A549 (cell line): ENCODE data around the gene COPS7A. TPM values are rescaled to one million over a fixed set of nuclear protein-coding genes. Genes with fewer than 3 reads are reported as not detected.
A peak's percentile ranks its signal among the peaks of the same experiment; 100 is the strongest.

Source experiments
- ATAC-seq, 2 experiments: fragments of 200-7000 bp in 1 of 2; fragments of >200 bp in 1 of 2; cut with Nextera tagmentation in 1 of 2; cut with Tn5 transposase in 1 of 2; 3 replicates each; pipeline versions ENCODE4 v1.8.0 to v1.9.1; 2018 to 2020; ENCODE audit warnings: mild to moderate bottlenecking in 1 of 2, moderate library complexity in 1 of 2
- CTCF ChIA-PET: fragments of 300-600 bp; sonication (Branson Sonifier 250); formaldehyde crosslinking; extraction: SDS; loops from one replicate; lab custom pipeline; 2021; ENCODE audit warnings: antibody characterized with exemption, inconsistent platforms; lab: Yijun Ruan, JAX
- POLR2A ChIA-PET: fragments of 350-600 bp; formaldehyde crosslinking; extraction: SDS; loops from one replicate; lab custom pipeline; 2021; ENCODE audit warnings: antibody characterized with exemption, inconsistent platforms; lab: Yijun Ruan, JAX
- DNase-seq, 2 experiments: peaks; one replicate each; pipeline versions ENCODE4 v3.0.0 to v3.0.0-alpha.2; 2011 to 2016; ENCODE audit warnings: low read depth in 1 of 2, low spot score in 1 of 2
- FAIRE-seq: peaks from 2 replicates; lab custom pipeline; 2011; peaks lifted over from hg19 to GRCh38; lab: Jason Lieb, UNC
- H3K27ac ChIP-seq, 2 experiments: fragments of >200 bp; sonication (Bioruptor Twin); formaldehyde crosslinking; 3 replicates each; pipeline ENCODE4 v1.5.1; 2016 to 2017
- H3K4me1 ChIP-seq: fragments of >200 bp; sonication (Bioruptor Twin); formaldehyde crosslinking; 3 replicates; pipeline ENCODE4 v1.6.1; 2016
- H3K4me2 ChIP-seq: fragments of >200 bp; sonication (Bioruptor Twin); formaldehyde crosslinking; 3 replicates; pipeline ENCODE4 v1.6.1; 2016
- H3K4me3 ChIP-seq: fragments of >200 bp; sonication (Bioruptor Twin); formaldehyde crosslinking; 3 replicates; pipeline ENCODE4 v1.5.1; 2016
- H3K9me3 ChIP-seq: fragments of >200 bp; sonication (Bioruptor Twin); formaldehyde crosslinking; 3 replicates; pipeline ENCODE4 v1.6.1; 2016
- ATOH8 ChIP-seq: fragments of 250-450 bp; sonication (Bioruptor Pico); IDR thresholded peaks from 2 replicates; pipeline ENCODE4 v1.5.0; 2020; ENCODE audit warnings: low read depth, mild to moderate bottlenecking, moderate library complexity
- CBX2 ChIP-seq: fragments of 200-600 bp; sonication (generic); IDR thresholded peaks from 2 replicates; pipeline ENCODE4 v1.6.1; 2016; ENCODE audit warnings: low read depth, mild to moderate bottlenecking, borderline replicate concordance
- CBX8 ChIP-seq: fragments of 200-600 bp; sonication (generic); IDR thresholded peaks from 2 replicates; pipeline ENCODE4 v1.6.1; 2016
- CEBPB ChIP-seq, 2 experiments: fragments of >200 bp in 1 of 2; sonication (Bioruptor Twin) in 1 of 2; formaldehyde crosslinking in 1 of 2; IDR thresholded peaks; 2 replicates each; pipeline ENCODE4 v1.6.1; 2012 to 2016
- CTCF ChIP-seq: fragments of >200 bp; sonication (Bioruptor Twin); formaldehyde crosslinking; IDR thresholded peaks from 3 replicates; pipeline ENCODE4 v1.5.1; 2016
- EP300 ChIP-seq, 2 experiments: fragments of >200 bp; sonication (Bioruptor Twin); formaldehyde crosslinking; IDR thresholded peaks; 2 replicates in 1 of 2; 3 replicates in 1 of 2; pipeline ENCODE4 v1.6.1; 2016 to 2017
- HDAC2 ChIP-seq: fragments of 200-600 bp; sonication (generic); IDR thresholded peaks from 2 replicates; pipeline ENCODE4 v1.6.1; 2016
- HOXB13 ChIP-seq: fragments of 250-450 bp; sonication (Bioruptor Pico); IDR thresholded peaks from 2 replicates; pipeline ENCODE4 v1.5.0; 2020; ENCODE audit warnings: low read depth, mild to moderate bottlenecking, moderate library complexity
- JUN ChIP-seq, 2 experiments: fragments of >200 bp; sonication (Bioruptor Twin); formaldehyde crosslinking; IDR thresholded peaks; 2 replicates in 1 of 2; 3 replicates in 1 of 2; pipeline ENCODE4 v1.6.1; 2016 to 2017
- KDM1A ChIP-seq: fragments of 200-600 bp; sonication (generic); IDR thresholded peaks from 2 replicates; pipeline ENCODE4 v1.6.1; 2016; ENCODE audit warnings: low read depth, mild to moderate bottlenecking
- MAFK ChIP-seq: fragments of 450-650 bp; IDR thresholded peaks from 2 replicates; pipeline ENCODE4 v1.6.1; 2014; ENCODE audit not compliant: partially characterized antibody
- MAZ ChIP-seq: fragments of 150-350 bp; IDR thresholded peaks from 2 replicates; pipeline ENCODE4 v1.6.1; 2014; ENCODE audit warnings: antibody characterized with exemption, low read depth, low read length, borderline replicate concordance
- NFE2L2 ChIP-seq: fragments of 150-350 bp; conservative IDR thresholded peaks from 2 replicates; pipeline ENCODE4 v1.6.1; 2014; ENCODE audit warnings: low read length
- NPAS2 ChIP-seq: fragments of 250-450 bp; sonication (Bioruptor Pico); IDR thresholded peaks from 2 replicates; pipeline ENCODE4 v1.8.0; 2022; ENCODE audit warnings: mild to moderate bottlenecking, moderate library complexity, borderline replicate concordance
- POLR2A ChIP-seq: IDR thresholded peaks from 2 replicates; pipeline ENCODE4 v1.6.1; 2012; ENCODE audit warnings: mild to moderate bottlenecking, low read length
- POLR2AphosphoS2 ChIP-seq: conservative IDR thresholded peaks from 2 replicates; pipeline ENCODE4 v1.6.1; 2012; ENCODE audit warnings: low read length, improper control_type of control experiment, inconsistent platforms
- RAD21 ChIP-seq, 2 experiments: fragments of >200 bp in 1 of 2; sonication (Bioruptor Twin) in 1 of 2; formaldehyde crosslinking in 1 of 2; IDR thresholded peaks in 1 of 2; conservative IDR thresholded peaks in 1 of 2; 2 replicates in 1 of 2; 3 replicates in 1 of 2; pipeline ENCODE4 v1.6.1; 2012 to 2018; ENCODE audit warnings: inconsistent platforms in 1 of 2
- REST ChIP-seq: fragments of 200-600 bp; sonication (generic); IDR thresholded peaks from 2 replicates; pipeline ENCODE4 v1.6.1; 2016; ENCODE audit warnings: antibody characterized with exemption, mild to moderate bottlenecking, moderate library complexity
- SMC3 ChIP-seq: fragments of >200 bp; sonication (Bioruptor Twin); formaldehyde crosslinking; IDR thresholded peaks from 3 replicates; pipeline ENCODE4 v1.6.1; 2018; ENCODE audit warnings: inconsistent platforms
- SREBF2 ChIP-seq: fragments of 450-650 bp; IDR thresholded peaks from 2 replicates; pipeline ENCODE4 v1.6.1; 2014; ENCODE audit warnings: mild to moderate bottlenecking, moderate library complexity
- USF2 ChIP-seq: fragments of 450-650 bp; IDR thresholded peaks from 2 replicates; pipeline ENCODE4 v1.6.1; 2014; ENCODE audit warnings: antibody characterized with exemption
- ZFP36 ChIP-seq: fragments of 450-650 bp; IDR thresholded peaks from 2 replicates; pipeline ENCODE4 v1.6.1; 2014; ENCODE audit warnings: borderline replicate concordance; ENCODE audit not compliant: partially characterized antibody
- WGBS: methylation state at CpG from one replicate; pipeline ENCODE4 v1.1.6; 2017; ENCODE audit errors: missing lambda C conversion rate; 5-methylcytosine and 5-hydroxymethylcytosine counted together
- polyA plus RNA-seq, 4 experiments: library from polyadenylated mRNA; depleted of rRNA in 3 of 4; stranded (reverse); fragments of >200 nt; fragmentation: RNase III in 1 of 4; extraction: RNeasy Plus Mini Kit Qiagen cat#74134 plus additional on column Dnase treatment in 1 of 4; gene quantifications; 2 replicates in 3 of 4; 3 replicates in 1 of 4; pipeline ENCODE4 v1.2.3, GENCODE V29; 2011 to 2017

Gene COPS7A
- polyA plus RNA-seq, 2 of the 4 experiments (the other 2 are of a cell fraction): 46.9 to 78.8 TPM

GRCh38 chr12:6676962-6677361 is 46.9 kb upstream of the COPS7A start:
- POLR2A ChIA-PET: no interaction called here
- FAIRE-seq: no peak
- 87% methylated on average over 5 of the region's 5 CpGs for WGBS

GRCh38 chr12:6684609-6685008 is 39.2 kb upstream of the COPS7A start:
- FAIRE-seq (no peak), ATAC-seq (no peak), DNase-seq (peak; percentile 56 to 69)
- Histone ChIP-seq H3K9me3 (no peaks in the 10 kb centered on the region), H3K27ac (no peak overlapping the region), H3K4me2 (no peak overlapping the region), H3K4me3 (no peak overlapping the region), H3K4me1 (peaks cover 13% of the 10 kb centered on the region; the same call in 2 of the 3 replicates)
- ChIA-PET POLR2A (interaction anchor here (1.2 to 1.4 kb wide), 2 partner anchors 9 to 39 kb away, joined by 3 to 4 read pairs; partner anchors contain the start of gene COPS7A), CTCF (interaction anchor here (0.6 to 2.3 kb wide), 23 partner anchors 8 to 121 kb away, joined by 3 to 10 read pairs (median 4); partner anchors contain the start of gene COPS7A)
- no peak for TF ChIP-seq KDM1A
- no peak for TF ChIP-seq ATOH8
- peak; percentile 31 for TF ChIP-seq MAFK
- peak in 1 of 2 experiments; percentile 60; a peak in 2 of 4 replicates for TF ChIP-seq CEBPB (IDR thresholded peaks at IDR 0.05)
- TF ChIP-seq RAD21 (conservative IDR thresholded peaks at IDR 0.05 in 1 of 2, IDR thresholded peaks at IDR 0.05 in 1 of 2): peak; percentile 41 to 55; a peak in 3 of 5 replicates
- TF ChIP-seq SMC3: peak; percentile 21; the same call in 1 of the 3 replicates
- peak; percentile 67 for TF ChIP-seq CTCF
- WGBS: 63% methylated on average over 6 of the region's 6 CpGs

More at GRCh38 chr12:6676962-6677361, 46.9 kb upstream of the COPS7A start:
- H3K4me2 ChIP-seq: no peak overlapping the region
- no peak overlapping the region for H3K4me3 ChIP-seq
- TF ChIP-seq HOXB13 (CRISPR knock-in tag): no peak
- TF ChIP-seq NFE2L2: no peak
- no peak for TF ChIP-seq CBX2
- no peak for TF ChIP-seq REST
- TF ChIP-seq POLR2AphosphoS2: no peak
- TF ChIP-seq HDAC2: no peak
- TF ChIP-seq JUN (IDR thresholded peaks at IDR 0.05): no peak
- no peak for TF ChIP-seq EP300 (IDR thresholded peaks at IDR 0.05)
- TF ChIP-seq USF2: no peak
- TF ChIP-seq NPAS2 (CRISPR knock-in tag): no peak
- no peak for TF ChIP-seq SREBF2
- no peak for TF ChIP-seq ZFP36
- no peak for TF ChIP-seq CEBPB (IDR thresholded peaks at IDR 0.05)
- no peak for TF ChIP-seq MAFK
- no peak for TF ChIP-seq POLR2A
- no peak for TF ChIP-seq SMC3
- no peak for TF ChIP-seq MAZ
- TF ChIP-seq CBX8: no peak
- no peak for TF ChIP-seq RAD21 (conservative IDR thresholded peaks at IDR 0.05 in 1 of 2, IDR thresholded peaks at IDR 0.05 in 1 of 2)
- no peaks in the 10 kb centered on the region for H3K4me1 ChIP-seq
- H3K9me3 ChIP-seq: no peaks in the 10 kb centered on the region
- CTCF ChIA-PET: interaction anchor here (1.0 to 3.1 kb wide), 4 partner anchors 8 to 76 kb away, joined by 3 to 11 read pairs (median 4); partner anchors contain the start of gene MLF2
- no peak overlapping the region for H3K27ac ChIP-seq
- ATAC-seq: no peak
- DNase-seq: no peak
